ENCODE measurements around the gene OAT. TPM values are rescaled to one million over a fixed set of nuclear protein-coding genes. Genes with fewer than 3 reads are reported as not detected.

OAT gene
- total and polyA plus RNA-seq, 3 donors from 2014 or later: 110 to 129 (median 115) TPM

Other genes with a start within 250 kb of the OAT start
- gene NKX1-2, start 31.1 kb upstream of the OAT start, total RNA-seq: under 1 TPM; 0.06 to 0.08 TPM
- gene NKX1-2, start 31.1 kb upstream of the OAT start, polyA plus RNA-seq (ENCODE audit: insufficient read depth, low read depth, low replicate concordance): not detected
- gene LHPP, start 42.9 kb upstream of the OAT start, total RNA-seq: 10 to 100 TPM; 34.2 to 46.0 TPM
- 45.0 TPM for gene LHPP, start 42.9 kb upstream of the OAT start, polyA plus RNA-seq (ENCODE audit: insufficient read depth, low read depth, low replicate concordance)

Measured in testis (tissue), 3 donors.